ENCODE results near the gene ATPAF2.

ATPAF2 gene

DNA sequence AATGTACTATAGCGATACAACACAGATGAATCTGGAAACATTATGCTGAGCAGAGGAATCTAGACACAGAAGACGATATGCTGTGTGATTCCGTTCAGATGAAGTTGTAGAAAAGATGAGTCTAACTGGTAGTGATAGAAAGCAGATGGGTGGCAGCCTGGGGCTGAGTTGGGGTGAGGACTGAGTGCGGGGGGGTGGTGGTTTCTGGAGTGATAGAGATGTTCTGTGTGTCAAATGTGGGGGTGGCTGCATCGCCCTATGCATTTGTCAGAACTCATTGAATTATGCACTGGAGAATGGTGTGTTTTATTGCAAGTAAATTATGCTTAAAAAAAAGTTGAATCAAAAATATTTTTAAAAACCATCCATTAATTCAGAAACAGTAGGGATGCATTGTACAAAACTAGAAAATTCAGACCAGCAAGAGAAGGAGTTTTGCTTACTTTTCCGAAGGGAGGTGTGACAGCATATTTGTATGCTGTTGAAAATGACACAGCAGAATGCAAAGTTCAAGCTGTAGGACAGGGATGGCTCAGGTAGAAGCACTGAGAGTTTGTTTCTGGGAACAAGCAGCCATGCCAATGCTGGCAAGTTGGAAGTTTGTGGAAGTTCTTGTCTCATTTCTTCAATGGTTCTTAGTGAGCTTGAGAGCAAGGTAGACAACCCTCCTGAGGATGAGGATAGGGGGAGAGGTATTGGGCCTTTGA is 35.8 kb upstream of the ATPAF2 start:
- no peak for TF ChIP-seq CTCF (IDR thresholded peaks at IDR 0.05)
- Mint-ChIP-seq H3K27me3 (ENCODE audit: low read depth, poor library complexity) (peaks cover 27% of the 10 kb centered on the region), H3K4me1 (peaks cover 20% of the 10 kb centered on the region), H3K27ac (peak overlapping the region; percentile 58), H3K4me3 (no peak overlapping the region), H3K9me3 (no peaks in the 10 kb centered on the region), H3K36me3 (ENCODE audit: low read depth) (no peaks in the 10 kb centered on the region)
- no peak for DNase-seq

DNA sequence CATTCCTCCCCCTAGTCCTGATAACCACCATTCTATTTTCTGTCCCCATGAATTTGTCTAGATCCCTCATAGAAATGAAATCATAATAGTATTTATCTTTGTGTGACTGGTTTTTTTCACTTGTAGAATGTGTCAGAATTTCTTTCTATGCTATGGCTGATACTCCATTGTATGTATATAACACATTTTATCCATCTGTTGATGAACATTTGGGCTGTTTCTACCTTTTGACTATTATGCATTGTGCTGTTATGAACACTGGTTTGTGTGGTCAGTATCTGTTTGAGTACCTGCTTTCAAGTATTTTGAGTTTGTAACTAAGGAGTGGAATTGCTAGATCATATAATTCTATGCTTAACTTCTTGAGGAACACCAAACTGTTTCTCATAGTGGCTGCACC is 32.8 kb upstream of the ATPAF2 start:
- TF ChIP-seq CTCF (IDR thresholded peaks at IDR 0.05), result no peak
- Mint-ChIP-seq H3K4me1 (peaks cover 20% of the 10 kb centered on the region), H3K4me3 (no peak overlapping the region), H3K27me3 (ENCODE audit: low read depth, poor library complexity) (peaks cover 19% of the 10 kb centered on the region), H3K27ac (no peak overlapping the region), H3K36me3 (ENCODE audit: low read depth) (no peaks in the 10 kb centered on the region), H3K9me3 (no peaks in the 10 kb centered on the region)
- DNase-seq, result no peak

GRCh38 chr17:18070861-18071340 is 31.9 kb upstream of the ATPAF2 start:
- H3K27ac Mint-ChIP-seq, result peak overlapping the region; percentile 8
- DNase-seq, result peak; percentile 31

GRCh38 chr17:18069101-18069500 is 30.1 kb upstream of the ATPAF2 start:
- no peak for DNase-seq
- Mint-ChIP-seq H3K27ac (peak overlapping the region; percentile 54), H3K27me3 (ENCODE audit: low read depth, poor library complexity) (peaks cover 11% of the 10 kb centered on the region), H3K36me3 (ENCODE audit: low read depth) (peaks cover 13% of the 10 kb centered on the region), H3K4me3 (no peak overlapping the region), H3K9me3 (no peaks in the 10 kb centered on the region), H3K4me1 (peaks cover 28% of the 10 kb centered on the region)
- TF ChIP-seq CTCF (IDR thresholded peaks at IDR 0.05), result no peak

More at GRCh38 chr17:18070861-18071340, 31.9 kb upstream of the ATPAF2 start:
- Mint-ChIP-seq H3K9me3 (no peaks in the 10 kb centered on the region), H3K36me3 (ENCODE audit: low read depth) (no peaks in the 10 kb centered on the region), H3K4me1 (peaks cover 20% of the 10 kb centered on the region), H3K27me3 (ENCODE audit: low read depth, poor library complexity) (peaks cover 16% of the 10 kb centered on the region), H3K4me3 (peak overlapping the region; percentile 43)
- TF ChIP-seq CTCF (IDR thresholded peaks at IDR 0.05), result no peak

- Mint-ChIP-seq H3K36me3 (ENCODE audit: low read depth) (peaks cover 20% of the 10 kb centered on the region), H3K4me3 (no peak overlapping the region), H3K27me3 (ENCODE audit: low read depth, poor library complexity) (peaks cover 6% of the 10 kb centered on the region), H3K4me1 (peaks cover 26% of the 10 kb centered on the region), H3K9me3 (no peaks in the 10 kb centered on the region), H3K27ac (peak overlapping the region; percentile 45)
- no peak for TF ChIP-seq CTCF (IDR thresholded peaks at IDR 0.05)
- no peak for DNase-seq
These were observed 27.9 kb upstream of the ATPAF2 start for GRCh38 chr17:18066866-18067265.

DNA sequence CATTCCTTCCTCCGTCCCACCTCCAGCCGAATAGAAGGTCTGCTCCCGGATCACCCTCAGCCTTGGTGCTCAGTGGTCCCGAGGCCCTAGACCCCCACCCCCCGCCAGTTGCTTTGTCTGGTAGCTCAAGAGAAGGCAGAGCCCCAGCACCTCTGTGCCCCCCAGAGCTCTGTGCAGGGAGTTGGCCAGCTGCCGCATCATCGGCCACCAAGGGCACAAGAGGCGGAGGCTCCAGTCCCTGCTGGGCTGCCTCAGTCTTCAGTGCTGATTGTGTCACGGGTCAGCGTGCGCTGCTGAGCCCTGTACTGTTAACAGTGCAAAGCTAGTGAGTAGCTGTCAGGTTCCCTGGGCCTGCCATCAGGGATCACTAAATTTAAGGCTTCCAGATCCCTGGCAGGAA is 26.6 kb upstream of the ATPAF2 start:
- Mint-ChIP-seq H3K4me1 (peaks cover 12% of the 10 kb centered on the region), H3K9me3 (no peaks in the 10 kb centered on the region), H3K4me3 (no peak overlapping the region), H3K36me3 (ENCODE audit: low read depth) (peaks cover 23% of the 10 kb centered on the region), H3K27me3 (ENCODE audit: low read depth, poor library complexity) (peaks cover 3% of the 10 kb centered on the region), H3K27ac (peak overlapping the region; percentile 24)
- DNase-seq, result peak; percentile 22
- TF ChIP-seq CTCF (IDR thresholded peaks at IDR 0.05), result no peak

All from nephron progenitor cell (in vitro differentiated cells).